ENCODE data around the gene TPX2.

The TPX2 gene

DNA sequence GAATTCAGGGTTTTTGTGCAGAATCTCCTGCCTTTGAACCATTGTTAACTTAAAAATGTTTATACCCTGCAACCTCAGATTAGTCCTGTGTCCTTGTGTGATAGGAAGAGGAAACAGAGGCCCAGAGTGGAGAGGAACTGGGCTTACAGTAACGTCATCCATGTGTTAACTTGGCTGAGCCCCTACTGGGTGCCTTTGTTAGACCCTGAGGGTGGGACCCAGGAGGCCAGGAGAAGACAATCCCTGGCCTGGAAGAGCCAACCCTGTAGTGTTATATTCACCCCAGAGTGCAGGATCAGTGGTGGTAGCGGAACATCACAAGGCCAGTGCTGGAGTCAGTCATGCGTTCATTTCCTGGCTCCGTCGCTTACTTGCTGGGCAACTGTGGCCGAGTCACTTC lies 90.6 kb downstream of the TPX2 start:
- Histone ChIP-seq H3K36me3 (ENCODE audit: low read length) (no peaks in the 10 kb centered on the region), H3K27me3 (ENCODE audit: low read length) (no peaks in the 10 kb centered on the region), H2AFZ (ENCODE audit: low read depth, low read length, severe bottlenecking) (no peak overlapping the region), H3F3A (ENCODE audit: insufficient read depth) (no peaks in the 10 kb centered on the region), H3K9me2 (replicated peaks; ENCODE audit: insufficient read depth, low read length) (no peaks in the 10 kb centered on the region), H3K4me3 (ENCODE audit: insufficient read depth, low read length, poor library complexity, severe bottlenecking) (no peak overlapping the region), H3K9me3 (ENCODE audit: insufficient read depth, low read length) (no peaks in the 10 kb centered on the region), H3K4me2 (ENCODE audit: low read depth, low read length, poor library complexity, severe bottlenecking) (no peak overlapping the region), H4K20me1 (ENCODE audit: low read depth, low read length) (no peaks in the 10 kb centered on the region), H3K9ac (ENCODE audit: low read length) (no peak overlapping the region), H3K27ac (ENCODE audit: low read depth, low read length) (no peak overlapping the region), H3K79me2 (ENCODE audit: insufficient read depth, low read length) (no peaks in the 10 kb centered on the region)
- TF ChIP-seq, protein P1, sequence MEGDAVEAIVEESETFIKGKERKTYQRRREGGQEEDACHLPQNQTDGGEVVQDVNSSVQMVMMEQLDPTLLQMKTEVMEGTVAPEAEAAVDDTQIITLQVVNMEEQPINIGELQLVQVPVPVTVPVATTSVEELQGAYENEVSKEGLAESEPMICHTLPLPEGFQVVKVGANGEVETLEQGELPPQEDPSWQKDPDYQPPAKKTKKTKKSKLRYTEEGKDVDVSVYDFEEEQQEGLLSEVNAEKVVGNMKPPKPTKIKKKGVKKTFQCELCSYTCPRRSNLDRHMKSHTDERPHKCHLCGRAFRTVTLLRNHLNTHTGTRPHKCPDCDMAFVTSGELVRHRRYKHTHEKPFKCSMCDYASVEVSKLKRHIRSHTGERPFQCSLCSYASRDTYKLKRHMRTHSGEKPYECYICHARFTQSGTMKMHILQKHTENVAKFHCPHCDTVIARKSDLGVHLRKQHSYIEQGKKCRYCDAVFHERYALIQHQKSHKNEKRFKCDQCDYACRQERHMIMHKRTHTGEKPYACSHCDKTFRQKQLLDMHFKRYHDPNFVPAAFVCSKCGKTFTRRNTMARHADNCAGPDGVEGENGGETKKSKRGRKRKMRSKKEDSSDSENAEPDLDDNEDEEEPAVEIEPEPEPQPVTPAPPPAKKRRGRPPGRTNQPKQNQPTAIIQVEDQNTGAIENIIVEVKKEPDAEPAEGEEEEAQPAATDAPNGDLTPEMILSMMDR (IDR thresholded peaks at IDR 0.05; ENCODE audit: insufficient read depth, low read length, poor library complexity, severe bottlenecking) = no peak
- TF ChIP-seq EZH2phosphoT487 (conservative IDR thresholded peaks at IDR 0.05; ENCODE audit: low read length) = no peak

DNA sequence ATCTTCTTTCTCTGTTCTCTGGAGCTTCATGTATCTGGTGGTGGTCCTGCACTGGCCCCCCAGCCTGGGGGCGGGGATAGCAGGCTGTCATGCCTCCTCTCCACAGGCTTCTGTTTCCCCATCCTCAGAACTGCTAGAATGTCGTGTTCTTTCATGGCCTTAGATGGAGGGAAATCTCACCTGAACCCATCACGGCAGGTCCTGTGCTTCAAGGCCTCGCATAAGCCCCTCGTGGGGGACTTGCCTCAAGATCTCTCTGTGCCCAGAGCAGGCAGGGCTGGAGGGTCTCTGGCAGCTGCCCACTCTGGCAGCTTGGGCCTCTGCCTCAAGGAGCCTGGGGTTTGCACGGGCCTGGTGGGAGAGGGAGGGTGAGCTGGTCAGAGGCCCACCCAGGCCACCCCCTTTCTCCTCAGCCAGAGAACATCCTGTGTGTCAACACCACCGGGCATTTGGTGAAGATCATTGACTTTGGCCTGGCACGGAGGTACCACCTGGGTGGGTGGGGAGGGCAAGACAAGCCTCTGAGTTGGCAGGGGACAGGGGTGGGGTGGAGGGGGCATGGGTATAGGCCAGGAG lies 91.4 kb downstream of the TPX2 start:
- H3F3A ChIP-seq (ENCODE audit: insufficient read depth) = no peaks in the 10 kb centered on the region
- H2AFZ ChIP-seq (ENCODE audit: low read depth, low read length, severe bottlenecking) = no peak overlapping the region
- no peaks in the 10 kb centered on the region for H3K9me2 ChIP-seq (replicated peaks; ENCODE audit: insufficient read depth, low read length)
- H3K27me3 ChIP-seq (ENCODE audit: low read length) = no peaks in the 10 kb centered on the region
- H3K9ac ChIP-seq (ENCODE audit: low read length) = no peak overlapping the region
- H3K4me2 ChIP-seq (ENCODE audit: low read depth, low read length, poor library complexity, severe bottlenecking) = no peak overlapping the region
- H3K36me3 ChIP-seq (ENCODE audit: low read length) = no peaks in the 10 kb centered on the region
- TF ChIP-seq, protein P1 (IDR thresholded peaks at IDR 0.05; ENCODE audit: insufficient read depth, low read length, poor library complexity, severe bottlenecking) = no peak
- TF ChIP-seq EZH2phosphoT487 (conservative IDR thresholded peaks at IDR 0.05; ENCODE audit: low read length) = no peak
- H3K9me3 ChIP-seq (ENCODE audit: insufficient read depth, low read length) = no peaks in the 10 kb centered on the region
- no peaks in the 10 kb centered on the region for H3K79me2 ChIP-seq (ENCODE audit: insufficient read depth, low read length)
- H3K4me3 ChIP-seq (ENCODE audit: insufficient read depth, low read length, poor library complexity, severe bottlenecking) = no peak overlapping the region
- H3K27ac ChIP-seq (ENCODE audit: low read depth, low read length) = no peak overlapping the region
- H4K20me1 ChIP-seq (ENCODE audit: low read depth, low read length) = no peaks in the 10 kb centered on the region

DNA sequence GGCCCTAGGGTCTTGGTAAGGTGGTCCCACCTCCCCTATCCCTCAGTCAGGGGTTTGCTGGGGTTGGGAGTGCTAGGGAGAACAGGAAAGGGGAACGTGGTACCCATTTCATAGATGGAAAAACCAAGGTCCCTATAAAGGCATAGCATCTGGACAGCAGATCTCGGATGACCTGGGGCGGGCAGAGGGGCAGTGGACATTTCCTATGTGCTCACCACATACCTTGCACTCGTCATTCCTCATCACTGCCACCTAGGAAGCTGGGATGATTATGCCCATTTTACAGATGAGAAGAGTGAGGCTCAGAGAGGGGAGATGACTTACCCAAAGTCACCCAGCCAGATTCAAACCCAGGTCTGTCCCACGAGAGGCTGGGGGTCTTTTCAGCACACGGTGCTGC lies 92.1 kb downstream of the TPX2 start:
- no peaks in the 10 kb centered on the region for H4K20me1 ChIP-seq (ENCODE audit: low read depth, low read length)

More for the DNA sequence above, 92.1 kb downstream of the TPX2 start:
- no peaks in the 10 kb centered on the region for H3K36me3 ChIP-seq (ENCODE audit: low read length)
- no peak overlapping the region for H3K4me2 ChIP-seq (ENCODE audit: low read depth, low read length, poor library complexity, severe bottlenecking)
- no peaks in the 10 kb centered on the region for H3F3A ChIP-seq (ENCODE audit: insufficient read depth)
- no peak overlapping the region for H3K9ac ChIP-seq (ENCODE audit: low read length)
- no peak overlapping the region for H3K27ac ChIP-seq (ENCODE audit: low read depth, low read length)
- H3K9me2 ChIP-seq (replicated peaks; ENCODE audit: insufficient read depth, low read length) = no peaks in the 10 kb centered on the region
- no peaks in the 10 kb centered on the region for H3K79me2 ChIP-seq (ENCODE audit: insufficient read depth, low read length)
- H2AFZ ChIP-seq (ENCODE audit: low read depth, low read length, severe bottlenecking) = no peak overlapping the region
- H3K9me3 ChIP-seq (ENCODE audit: insufficient read depth, low read length) = no peaks in the 10 kb centered on the region
- no peak overlapping the region for H3K4me3 ChIP-seq (ENCODE audit: insufficient read depth, low read length, poor library complexity, severe bottlenecking)
- no peak for TF ChIP-seq EZH2phosphoT487 (conservative IDR thresholded peaks at IDR 0.05; ENCODE audit: low read length)
- TF ChIP-seq, protein P1 (IDR thresholded peaks at IDR 0.05; ENCODE audit: insufficient read depth, low read length, poor library complexity, severe bottlenecking) = no peak
- no peaks in the 10 kb centered on the region for H3K27me3 ChIP-seq (ENCODE audit: low read length)
